ENCODE results near the gene KCNK18.

The KCNK18 gene

DNA sequence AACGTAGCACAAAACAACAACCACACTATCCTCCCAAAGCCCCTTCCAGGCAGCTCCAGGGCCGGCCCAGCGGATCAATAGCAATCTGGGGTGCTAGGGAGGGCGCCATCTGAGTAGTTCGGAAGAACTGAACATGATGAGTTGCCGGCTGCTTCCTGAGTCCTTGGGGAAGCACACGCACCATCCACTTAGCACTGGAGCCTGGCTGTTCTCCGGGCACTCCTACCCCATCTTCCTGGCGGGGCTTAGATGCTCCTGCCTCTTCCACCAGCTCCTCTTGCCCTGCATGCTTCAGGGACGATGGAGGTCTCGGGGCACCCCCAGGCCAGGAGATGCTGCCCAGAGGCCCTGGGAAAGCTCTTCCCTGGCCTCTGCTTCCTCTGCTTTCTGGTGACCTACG, at the start of gene KCNK18:
Gene KCNK18, plus strand, starts transcription at position 301 of the 400 bp plus-strand sequence. Its CDS starts 0 bp downstream, at position 301.
- DNase-seq, result no peak

- DNase-seq, result no peak
Observed at GRCh38 chr10:117148284-117148683, 49.0 kb upstream of the KCNK18 start.

DNA sequence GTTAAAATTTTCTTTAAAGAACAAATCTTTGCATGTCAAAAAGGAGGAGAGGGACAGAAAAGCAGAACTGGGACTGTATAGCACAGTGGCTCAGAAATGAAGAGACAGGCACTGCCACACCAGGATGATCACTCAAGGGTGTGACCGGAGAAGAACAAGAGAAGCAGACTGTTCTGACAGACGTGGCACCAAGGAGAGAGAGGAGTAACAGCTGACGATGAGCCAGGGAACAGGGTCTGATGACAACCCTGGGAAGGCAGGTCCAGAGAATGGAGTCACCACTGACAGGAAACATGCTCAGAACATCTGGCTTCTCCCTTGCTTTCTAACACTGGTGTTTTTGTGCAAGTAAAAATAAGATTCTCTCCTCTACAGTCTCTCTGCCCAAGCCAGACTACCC, 44.6 kb upstream of the KCNK18 start:
- no peak for DNase-seq

GRCh38 chr10:117158297-117158696, 39.0 kb upstream of the KCNK18 start:
- DNase-seq, result no peak

DNA sequence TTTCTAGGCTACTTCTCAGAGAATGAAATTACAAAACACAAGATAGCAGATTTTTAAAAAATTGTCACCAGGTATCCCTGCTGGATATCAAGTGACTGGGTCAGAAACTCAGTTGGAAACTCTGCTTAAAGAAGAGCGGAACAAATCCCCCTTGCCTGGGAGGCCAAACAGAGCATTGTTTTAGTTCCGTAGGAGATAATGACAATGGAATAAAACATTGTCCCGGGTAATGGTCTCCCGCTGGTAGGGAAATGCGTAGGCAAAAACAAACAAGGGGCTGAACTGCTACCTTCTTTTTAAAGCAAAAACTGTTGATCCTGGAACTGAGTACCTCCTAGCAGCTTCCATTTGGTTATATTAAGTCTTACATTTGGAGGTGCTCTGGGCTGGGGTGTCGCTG, 37.9 kb upstream of the KCNK18 start:
- DNase-seq, result no peak

- DNase-seq, result no peak
Observed at GRCh38 chr10:117160567-117160966, 36.7 kb upstream of the KCNK18 start.

- DNase-seq, result no peak
Observed at GRCh38 chr10:117161386-117162033, 35.8 kb upstream of the KCNK18 start.

DNA sequence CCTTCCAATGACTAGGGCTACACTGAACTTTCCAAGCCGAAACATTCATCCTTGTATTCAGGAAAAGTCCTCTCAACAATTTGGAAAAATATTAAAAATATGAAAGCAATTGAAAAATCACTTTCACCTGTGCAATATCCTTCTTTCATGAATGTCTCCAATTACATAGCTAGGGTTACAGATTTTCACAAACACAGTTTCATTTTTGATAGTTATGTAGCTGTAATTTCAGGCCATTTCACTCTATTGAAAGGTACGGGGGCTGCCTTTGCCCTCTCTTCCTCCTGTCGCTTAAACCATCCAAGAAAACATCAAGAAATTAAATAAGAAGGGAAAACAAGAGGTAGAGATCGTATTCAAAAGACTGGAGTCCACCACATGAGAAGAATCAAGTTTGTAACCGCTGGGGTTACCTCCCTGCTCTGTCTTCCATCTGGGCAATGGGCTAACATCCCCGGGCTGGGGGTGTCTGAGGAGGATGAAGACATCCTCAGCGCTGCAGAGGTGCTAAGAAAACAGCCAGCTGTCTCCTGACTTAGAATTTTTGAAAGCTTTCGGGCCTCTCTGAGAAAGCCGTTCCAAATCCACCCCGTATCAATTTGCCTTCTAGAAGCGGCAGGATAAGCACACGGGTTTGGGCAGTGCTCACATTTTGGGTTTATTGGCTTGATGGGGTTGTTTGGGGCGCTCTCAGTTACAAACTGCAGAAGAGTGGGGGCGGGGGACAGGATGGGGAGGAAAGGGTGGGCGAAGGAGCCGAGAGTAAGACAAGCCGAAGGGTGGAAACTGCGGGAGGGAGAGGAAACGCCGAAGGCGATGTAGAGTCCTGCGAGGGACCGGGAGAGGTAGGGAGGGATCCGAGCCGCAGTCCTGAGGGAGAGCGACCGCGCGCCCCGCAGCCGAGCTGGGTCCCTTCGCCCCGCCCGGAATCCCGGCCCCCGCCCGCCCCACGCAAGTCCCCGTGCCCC, 34.9 kb upstream of the KCNK18 start:
- no peak for DNase-seq

GRCh38 chr10:117163061-117163953, 34.0 kb upstream of the KCNK18 start:
- no peak for DNase-seq

DNA sequence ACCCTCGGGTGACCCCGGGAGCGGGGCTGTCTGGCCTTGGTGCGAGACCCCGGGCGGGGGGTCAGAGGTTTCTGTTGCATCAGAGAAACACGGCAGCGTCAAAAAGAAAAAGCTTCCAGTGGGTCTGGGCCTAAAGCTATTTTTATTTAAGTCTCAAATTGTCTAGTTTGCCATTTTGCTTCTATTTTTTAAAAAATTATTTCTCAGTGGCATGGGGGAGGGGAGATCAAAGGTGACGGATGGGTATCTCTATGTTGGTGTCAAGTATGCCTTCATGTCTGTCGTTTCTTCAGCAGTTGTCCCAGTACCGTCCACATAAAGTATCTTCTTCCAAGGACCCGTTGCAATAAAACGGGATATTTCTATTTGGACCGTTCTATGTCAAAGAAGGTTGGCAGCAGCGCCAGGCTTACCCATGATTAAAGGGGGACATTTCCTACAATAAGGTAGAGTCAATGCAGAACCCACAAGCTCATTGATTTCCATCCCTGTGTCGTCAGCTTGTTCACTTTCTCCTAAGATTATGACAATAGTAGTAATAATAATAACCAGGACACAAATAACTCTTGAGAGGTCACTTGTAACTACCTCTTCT, 33.2 kb upstream of the KCNK18 start:
- no peak for DNase-seq

GRCh38 chr10:117164592-117165537, 32.4 kb upstream of the KCNK18 start:
- no peak for DNase-seq

DNA sequence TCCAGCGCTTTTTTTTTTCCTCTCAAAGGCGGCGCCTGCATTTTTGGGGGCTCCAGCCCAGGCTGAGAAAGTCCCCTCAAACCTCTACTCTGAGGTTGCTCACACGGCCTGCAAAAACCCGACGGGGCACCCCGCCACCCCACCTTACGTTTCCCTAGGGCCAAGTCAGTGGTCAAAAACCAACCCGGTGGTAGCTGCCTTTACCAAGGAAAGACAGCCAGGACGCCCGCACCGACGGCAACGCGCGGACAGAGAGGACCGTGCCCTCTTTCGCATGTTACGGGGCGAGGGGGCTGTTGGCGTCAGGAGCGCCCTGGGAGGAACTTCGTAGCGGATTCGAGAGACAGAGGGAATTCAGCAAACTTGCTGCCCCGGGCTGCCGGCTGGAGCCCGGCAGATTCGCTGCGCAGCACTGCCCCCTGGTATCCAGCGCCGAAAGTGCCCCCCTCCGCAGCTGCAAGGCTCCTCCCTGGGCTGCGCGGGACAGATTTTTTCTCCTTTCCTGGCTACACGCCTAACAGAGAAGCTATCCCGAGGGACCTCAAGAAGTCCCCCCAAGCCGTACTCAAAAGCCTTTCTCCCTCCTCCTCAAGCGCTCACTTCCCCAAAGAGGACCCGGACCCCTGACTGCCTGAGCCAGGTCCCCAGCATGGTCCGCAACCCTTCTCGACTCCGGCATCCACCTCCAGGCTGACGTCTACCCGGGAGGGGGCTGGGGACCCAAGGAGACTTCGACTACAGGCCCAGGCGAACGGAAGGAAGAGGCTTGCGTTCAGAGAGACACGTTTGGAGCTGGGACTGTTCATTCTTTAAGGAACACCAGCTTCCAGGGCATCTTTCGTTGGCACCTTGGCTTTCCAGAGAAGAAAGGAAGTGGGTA, 31.5 kb upstream of the KCNK18 start:
- peak; percentile 30 for DNase-seq

- DNase-seq, result peak; percentile 19
Observed at GRCh38 chr10:117166418-117167345, 30.6 kb upstream of the KCNK18 start.

GRCh38 chr10:117167346-117167788, 29.9 kb upstream of the KCNK18 start:
- no peak for DNase-seq

DNA sequence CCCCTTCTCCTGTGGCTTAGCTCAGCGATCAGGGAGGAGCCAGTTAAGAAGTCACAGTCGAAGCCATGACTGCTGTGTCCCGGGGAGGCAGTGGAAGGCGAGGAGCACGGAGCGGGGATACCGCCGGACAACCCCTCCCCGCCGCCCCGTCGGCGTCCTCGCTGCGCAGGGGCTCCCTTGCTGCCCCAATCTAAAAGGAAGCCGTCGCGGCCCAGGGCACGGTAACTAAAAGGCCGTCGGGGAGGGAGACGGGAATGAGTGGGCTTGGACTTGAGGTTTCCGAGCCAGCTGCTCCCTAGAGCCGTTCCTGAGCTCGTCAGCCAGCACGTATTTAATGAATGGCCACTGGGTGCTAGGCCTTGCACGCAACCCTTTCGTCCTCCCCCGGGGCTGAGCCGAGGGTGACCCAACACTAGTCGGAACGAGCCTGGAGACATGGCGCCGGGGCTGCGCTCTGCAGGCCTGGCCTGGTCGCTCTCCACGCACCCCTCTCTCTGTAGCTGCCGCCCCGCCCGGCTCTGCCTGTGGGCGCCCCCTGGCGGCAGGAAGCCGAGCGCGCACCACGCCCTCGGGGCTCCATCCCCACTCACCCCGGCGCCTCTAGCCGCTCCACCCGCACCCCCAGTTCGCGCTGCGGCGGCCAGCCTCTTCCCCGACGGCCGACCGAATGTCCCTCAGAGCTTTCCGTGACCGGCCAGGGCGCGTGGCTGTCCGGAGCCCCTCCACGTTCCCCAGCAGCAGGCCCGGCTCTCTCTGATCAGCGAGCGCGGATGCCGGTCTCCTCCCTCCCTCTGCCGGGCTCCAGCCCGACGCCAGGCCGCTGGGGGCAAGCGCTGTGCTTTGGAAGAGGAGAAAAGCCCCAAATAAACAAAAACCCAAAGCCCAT, 29.3 kb upstream of the KCNK18 start:
- DNase-seq, result peak; percentile 79

- no peak for DNase-seq
Observed at GRCh38 chr10:117168729-117169128, 28.6 kb upstream of the KCNK18 start.

- no peak for DNase-seq
Observed at GRCh38 chr10:117169480-117169879, 27.8 kb upstream of the KCNK18 start.

DNA sequence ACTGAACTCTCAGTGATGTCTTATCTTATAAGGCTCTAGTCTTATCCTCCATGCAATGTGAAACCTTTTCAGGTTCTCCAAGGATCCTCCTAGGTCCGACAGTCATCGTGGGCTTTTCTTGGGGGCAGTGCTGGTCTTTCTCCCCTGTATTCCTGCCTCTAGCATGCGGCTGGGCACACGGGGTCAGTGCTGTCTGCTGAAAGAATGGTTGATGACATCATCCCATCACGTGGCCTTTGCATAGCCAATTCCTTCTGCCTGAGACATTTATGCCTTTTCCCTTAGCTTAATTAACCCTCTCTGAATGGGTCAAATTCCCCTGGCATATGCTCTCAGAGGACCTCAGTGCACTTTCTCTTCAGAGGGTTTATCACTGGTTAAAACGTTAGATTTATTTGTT, 27.0 kb upstream of the KCNK18 start:
- DNase-seq, result no peak
